ENCODE results near the gene TBC1D14. TPM values are rescaled to one million over a fixed set of nuclear protein-coding genes. Genes with fewer than 3 reads are reported as not detected.

TBC1D14 gene
- polyA plus RNA-seq, 1 donor from 2014 or later: 28.2 TPM

DNA sequence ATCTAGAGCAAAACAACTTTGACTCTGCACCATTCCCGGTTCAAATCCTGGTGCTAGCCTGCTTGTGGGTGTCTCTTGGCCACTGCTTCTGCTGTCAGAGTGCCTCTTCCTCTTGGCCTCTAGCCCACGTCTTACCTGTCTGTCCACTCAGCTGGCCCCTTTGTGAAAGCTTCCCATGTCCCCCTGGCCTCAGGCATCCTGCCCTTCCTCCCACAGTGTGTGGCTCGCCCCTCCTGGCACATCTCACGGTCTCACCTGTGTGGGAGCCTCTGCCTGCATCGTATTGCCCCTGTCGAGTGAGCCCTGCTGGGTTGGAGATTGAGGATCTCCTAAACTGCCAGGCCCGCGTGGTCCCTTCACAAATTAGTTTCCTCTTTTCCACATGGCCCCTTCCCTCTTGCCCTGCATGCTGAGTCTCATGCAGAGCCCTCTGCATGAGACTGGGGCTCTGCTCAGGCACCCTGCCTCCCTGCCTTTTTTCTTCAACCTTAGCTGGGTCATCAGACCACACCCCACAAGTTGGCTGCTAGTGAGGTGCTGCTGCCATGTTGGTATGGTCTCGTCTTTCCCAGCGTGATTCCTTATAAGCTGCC, 79.8 kb downstream of the TBC1D14 start:
- Mint-ChIP-seq H3K4me1 (peaks cover 54 to 74% (median 71%) of the 10 kb centered on the region in 3 donors), H3K9me3 (no peaks in the 10 kb centered on the region), H3K27me3 (no peaks in the 10 kb centered on the region), H3K36me3 (peaks cover 2% of the 10 kb centered on the region), H3K4me3 (peak overlapping the region; percentile 44 to 96 (median 70)), H3K27ac (peak overlapping the region in 2 of 3 donors; percentile 64 to 92)

DNA sequence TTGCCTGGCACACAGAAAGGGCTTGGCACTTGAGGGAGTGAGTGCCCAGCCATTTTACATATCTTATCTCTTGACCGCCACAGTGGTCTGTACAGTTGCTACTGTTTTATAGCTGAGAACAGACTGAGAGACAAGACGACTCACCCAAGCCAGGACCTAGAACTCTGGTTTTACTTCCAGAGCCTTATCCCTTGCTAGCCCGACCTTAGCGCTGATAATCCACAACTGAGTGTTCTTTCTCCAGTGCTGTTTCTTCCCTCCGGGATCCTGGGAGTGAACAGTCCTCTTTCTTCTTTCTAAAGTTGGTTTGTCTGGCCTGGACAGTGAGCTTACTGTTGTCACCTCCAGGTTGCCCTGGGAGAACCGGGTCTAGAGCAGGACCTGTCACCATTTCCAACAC, 81.0 kb downstream of the TBC1D14 start:
- H3K9me3 Mint-ChIP-seq: no peaks in the 10 kb centered on the region
- peak overlapping the region in 3 of 4 donors; percentile 12 to 74 (median 73) for H3K4me3 Mint-ChIP-seq
- no peak overlapping the region for H3K27ac Mint-ChIP-seq
- no peaks in the 10 kb centered on the region for H3K27me3 Mint-ChIP-seq
- H3K4me1 Mint-ChIP-seq: peaks cover 43 to 64% (median 60%) of the 10 kb centered on the region in 3 donors
- peaks cover 2% of the 10 kb centered on the region for H3K36me3 Mint-ChIP-seq

DNA sequence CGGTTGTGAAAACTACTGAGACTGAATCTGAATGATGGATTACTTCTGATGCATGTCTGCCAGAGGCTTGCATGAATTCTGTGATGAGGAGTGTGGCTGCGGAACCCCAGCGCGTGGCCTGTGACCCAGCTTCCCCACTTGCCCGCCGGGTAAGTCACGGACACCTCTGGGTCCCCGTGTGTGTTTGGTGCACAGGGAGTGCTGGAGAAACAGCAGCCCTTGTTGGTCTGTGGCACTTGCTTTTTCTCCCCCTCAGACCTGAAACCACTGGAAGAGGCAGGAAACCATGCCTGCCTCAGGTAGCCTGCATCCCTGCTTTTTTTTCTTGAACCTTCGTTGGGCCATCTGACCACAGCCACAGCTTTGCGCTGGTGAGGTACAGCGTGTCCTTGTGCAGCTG, 81.6 kb downstream of the TBC1D14 start:
- peaks cover 37 to 58% (median 54%) of the 10 kb centered on the region in 3 donors for H3K4me1 Mint-ChIP-seq
- peak overlapping the region in 2 of 3 donors; percentile 7 to 85 for H3K27ac Mint-ChIP-seq
- H3K4me3 Mint-ChIP-seq: peak overlapping the region in 3 of 4 donors; percentile 55 to 84 (median 73)
- H3K27me3 Mint-ChIP-seq: no peaks in the 10 kb centered on the region
- H3K9me3 Mint-ChIP-seq: no peaks in the 10 kb centered on the region
- H3K36me3 Mint-ChIP-seq: peaks cover 2% of the 10 kb centered on the region

DNA sequence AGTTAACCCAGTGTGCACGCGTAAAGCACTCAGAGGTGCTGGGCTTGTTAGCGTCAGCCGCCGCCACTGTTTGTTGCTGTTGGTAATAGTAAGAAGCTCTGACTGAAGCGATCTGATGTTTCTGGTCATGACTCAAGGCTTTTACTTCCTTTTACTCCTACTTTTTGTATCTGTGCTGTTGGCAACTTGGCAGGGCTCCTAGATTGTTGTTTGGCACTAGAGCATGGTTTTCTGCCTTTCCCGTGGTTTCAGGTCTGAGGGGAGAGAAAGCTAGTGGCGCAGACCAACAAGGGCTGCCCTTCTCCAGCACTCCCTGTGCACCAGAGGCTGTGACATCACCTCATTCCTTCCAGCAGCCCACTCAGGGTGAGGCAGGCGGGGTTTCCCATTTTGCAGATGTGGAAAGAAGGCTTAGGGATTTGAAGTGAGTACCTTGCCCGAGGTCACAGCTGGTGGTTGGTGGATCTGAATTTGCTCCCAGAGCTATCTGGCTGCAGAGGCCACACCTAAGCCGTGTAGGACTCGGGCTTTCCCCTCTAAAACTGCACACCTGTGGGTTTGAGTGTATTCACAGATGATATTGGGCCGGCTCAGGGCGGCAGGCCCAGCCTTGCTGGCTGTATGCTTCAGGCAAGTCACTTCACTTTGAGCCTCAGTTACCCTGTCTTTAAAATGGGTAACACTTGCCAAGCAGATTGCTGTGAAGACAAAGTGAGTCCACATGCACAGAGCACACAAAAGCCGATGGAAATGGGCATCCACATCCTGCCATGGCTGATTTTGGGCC, 82.3 kb downstream of the TBC1D14 start:
- Mint-ChIP-seq H3K36me3 (peaks cover 2% of the 10 kb centered on the region), H3K9me3 (no peaks in the 10 kb centered on the region), H3K27me3 (no peaks in the 10 kb centered on the region), H3K4me1 (peaks cover 35 to 53% (median 51%) of the 10 kb centered on the region in 3 donors), H3K4me3 (peak overlapping the region; percentile 38 to 84 (median 64)), H3K27ac (peak overlapping the region; percentile 71 to 85 (median 80))

DNA sequence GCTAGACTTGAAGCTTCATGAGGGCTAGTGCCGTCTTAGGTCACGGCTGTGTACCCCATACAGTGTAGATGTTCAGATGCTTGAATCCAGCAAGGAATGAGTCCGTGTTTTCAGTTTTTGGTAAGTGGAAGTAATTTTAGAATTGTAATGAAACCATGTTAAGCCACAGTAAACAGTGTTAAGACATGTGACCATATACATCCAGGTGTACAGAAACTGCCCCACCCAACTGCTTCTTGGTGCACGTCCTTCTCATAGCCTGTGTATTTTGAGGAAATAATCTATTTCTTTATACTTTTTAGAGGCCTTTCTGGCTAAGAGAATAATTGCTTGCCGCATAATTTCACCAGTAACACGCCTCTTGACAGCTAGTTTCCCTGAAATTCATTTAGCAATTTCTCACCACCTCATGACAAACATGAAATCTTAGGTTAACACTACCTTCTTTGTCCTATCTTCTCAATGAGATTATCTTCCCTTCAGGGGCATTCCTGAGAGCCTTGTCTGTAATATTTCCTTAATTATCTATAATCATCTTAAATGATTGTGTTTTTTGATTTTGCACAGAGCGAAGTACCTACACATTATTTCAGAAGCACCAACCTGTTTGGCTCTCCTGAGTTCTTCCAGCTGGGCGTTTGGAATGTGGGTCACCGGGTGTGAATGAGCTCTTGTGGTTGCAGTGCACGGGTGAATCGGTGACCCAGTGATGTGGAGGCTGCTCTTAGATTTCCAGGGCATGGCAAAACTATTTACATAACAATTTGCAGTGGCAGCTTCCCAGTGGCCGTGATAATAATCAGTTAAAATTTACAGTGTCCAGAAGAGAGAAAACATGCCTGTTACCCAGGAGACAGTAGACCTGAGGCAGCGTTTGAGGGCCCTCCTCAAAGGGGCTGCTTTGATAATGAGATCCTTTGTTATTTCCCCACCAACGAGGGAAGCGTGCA, 83.4 kb downstream of the TBC1D14 start:
- Mint-ChIP-seq H3K36me3 (peaks cover 4% of the 10 kb centered on the region), H3K9me3 (no peaks in the 10 kb centered on the region), H3K4me3 (peak overlapping the region; percentile 38 to 75 (median 64)), H3K27ac (peak overlapping the region; percentile 76 to 85 (median 80)), H3K27me3 (no peaks in the 10 kb centered on the region), H3K4me1 (peaks cover 31 to 48% (median 45%) of the 10 kb centered on the region in 3 donors)

DNA sequence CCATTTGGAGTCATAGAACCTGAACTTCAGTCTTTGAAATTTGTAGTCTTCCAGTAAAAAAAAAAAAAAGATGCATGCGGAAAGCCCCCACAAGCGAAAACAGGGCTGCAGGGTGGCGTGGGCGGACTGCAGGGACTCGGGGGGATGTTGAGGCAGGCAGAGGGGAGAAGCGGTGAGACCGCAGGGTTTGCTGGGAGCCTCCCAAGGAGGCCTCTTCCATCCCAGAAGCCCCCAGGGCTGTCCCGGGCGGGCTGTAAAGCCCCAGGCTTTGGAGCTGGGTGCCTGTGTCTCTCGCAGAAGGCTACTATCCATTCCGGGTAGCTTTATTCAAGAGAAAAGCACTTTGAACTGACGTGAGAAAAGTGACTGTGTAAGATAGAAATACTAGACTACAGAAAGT, 86.9 kb downstream of the TBC1D14 start:
- Mint-ChIP-seq H3K4me1 (peaks cover 17 to 19% (median 18%) of the 10 kb centered on the region in 3 donors), H3K9me3 (no peaks in the 10 kb centered on the region), H3K27me3 (no peaks in the 10 kb centered on the region), H3K27ac (no peak overlapping the region), H3K4me3 (no peak overlapping the region), H3K36me3 (peaks cover 4% of the 10 kb centered on the region)

DNA sequence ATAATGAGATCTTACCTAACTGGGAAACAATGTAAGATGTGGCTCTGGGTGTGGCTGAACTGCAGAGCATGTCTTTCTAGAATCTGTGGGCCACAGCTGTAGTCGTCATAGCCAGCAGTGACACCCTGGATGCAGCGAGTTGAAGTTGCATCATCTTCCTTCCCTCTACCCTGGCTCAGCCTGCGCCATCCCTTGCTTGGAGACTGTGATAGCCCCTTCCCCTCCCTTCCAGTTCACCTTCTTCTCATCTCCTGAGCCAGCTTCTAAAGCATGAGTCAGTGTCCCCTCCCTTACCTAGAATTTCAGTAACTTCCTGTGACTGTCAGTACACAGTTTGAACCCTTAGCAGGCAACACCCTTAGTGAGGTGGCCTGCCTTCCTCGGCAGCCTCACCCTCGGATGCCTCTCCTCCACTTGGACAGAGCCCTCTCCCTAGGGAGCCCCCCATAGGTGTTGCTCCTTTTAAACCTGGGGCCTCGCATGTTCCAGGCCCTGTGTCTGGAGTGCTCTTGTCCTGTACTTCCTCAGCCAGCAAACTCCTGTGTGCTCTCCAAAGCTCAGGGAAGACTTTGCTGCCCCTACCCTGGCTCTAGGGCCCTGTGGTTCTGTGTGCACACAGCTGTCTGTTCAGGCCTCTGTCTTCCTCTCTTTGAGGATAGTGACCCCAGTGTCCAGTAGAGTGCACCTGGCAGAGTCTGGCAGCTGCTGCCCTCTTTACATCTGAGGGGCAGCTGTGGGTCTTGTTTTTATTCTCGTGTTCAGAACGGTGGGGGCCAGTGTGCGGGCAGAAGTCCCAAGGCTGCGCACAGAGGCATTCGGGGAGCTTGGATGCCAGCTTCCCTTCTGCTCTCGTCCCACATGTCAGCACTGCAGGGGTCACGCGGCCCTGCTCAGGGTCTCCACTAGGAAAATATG, 89.8 kb downstream of the TBC1D14 start:
- Mint-ChIP-seq H3K4me1 (peaks cover 0 to 3% (median 0%) of the 10 kb centered on the region in 3 donors), H3K4me3 (no peak overlapping the region), H3K27me3 (no peaks in the 10 kb centered on the region), H3K9me3 (no peaks in the 10 kb centered on the region), H3K27ac (peak overlapping the region in 2 of 3 donors; percentile 60 to 61), H3K36me3 (peaks cover 2% of the 10 kb centered on the region)

DNA sequence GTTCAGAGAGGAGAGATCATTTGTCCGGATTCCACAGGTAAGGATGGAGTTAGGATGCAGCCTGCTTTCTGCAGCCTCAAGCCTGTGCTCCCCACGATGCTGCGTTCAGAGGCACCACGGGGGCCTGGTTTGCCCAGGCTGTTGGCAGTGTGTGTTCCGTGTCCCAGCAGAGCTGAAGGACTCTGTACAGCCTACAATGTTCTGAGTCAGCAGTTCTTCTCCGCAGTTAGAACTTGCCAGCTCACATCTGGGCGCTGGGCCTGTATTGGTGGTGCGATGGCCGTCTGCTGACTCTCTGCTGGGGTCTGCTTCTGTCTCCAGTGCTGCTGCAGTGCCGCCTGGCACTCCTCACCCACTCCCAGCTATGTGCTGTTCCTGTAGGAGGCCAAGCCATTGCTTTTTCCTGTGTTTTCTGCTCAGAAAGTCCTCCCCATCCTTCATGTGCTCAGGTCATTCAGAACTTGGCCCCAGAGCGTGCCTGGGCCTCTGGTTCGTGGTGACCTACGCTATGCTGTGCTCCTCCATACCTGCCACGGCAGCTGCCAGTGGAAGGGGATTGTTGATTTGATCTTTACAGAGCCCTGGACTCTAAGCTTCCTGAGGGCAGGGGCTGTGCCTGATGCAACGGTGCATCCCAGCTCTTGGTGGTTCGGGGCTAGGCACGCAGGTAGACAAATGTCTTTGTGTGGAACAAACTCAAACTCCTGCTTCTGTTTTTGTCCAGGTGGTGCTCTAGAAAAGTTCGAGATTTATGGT, 91.0 kb downstream of the TBC1D14 start:
- Mint-ChIP-seq H3K4me1 (peaks cover 0 to 3% (median 0%) of the 10 kb centered on the region in 3 donors), H3K4me3 (no peak overlapping the region), H3K36me3 (peaks cover 5% of the 10 kb centered on the region), H3K27me3 (no peaks in the 10 kb centered on the region), H3K9me3 (no peaks in the 10 kb centered on the region), H3K27ac (peak overlapping the region in 1 of 3 donors; percentile 60)

DNA sequence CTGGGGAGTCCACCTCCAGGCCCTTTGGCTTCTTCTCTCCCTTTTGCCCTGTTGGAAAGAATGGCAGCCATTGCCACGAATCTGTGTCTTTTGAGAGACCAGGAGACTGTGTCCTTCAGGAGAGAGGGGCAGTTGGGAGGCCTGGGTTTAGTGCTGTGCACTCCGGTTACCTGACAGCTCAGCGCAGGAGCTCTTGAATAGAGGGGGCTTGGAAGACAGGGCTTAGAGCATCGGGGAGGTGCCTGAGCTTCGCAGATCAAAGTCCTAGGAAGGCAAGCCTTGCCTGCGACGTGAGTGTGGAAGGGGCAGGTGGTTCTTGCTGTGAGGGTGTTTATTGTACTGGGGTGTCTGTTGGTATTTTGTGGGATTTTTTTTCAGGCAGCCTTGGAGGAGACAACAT, 91.6 kb downstream of the TBC1D14 start:
- no peaks in the 10 kb centered on the region for H3K9me3 Mint-ChIP-seq
- H3K27me3 Mint-ChIP-seq: no peaks in the 10 kb centered on the region
- H3K36me3 Mint-ChIP-seq: peaks cover 5% of the 10 kb centered on the region
- no peak overlapping the region for H3K4me3 Mint-ChIP-seq
- H3K27ac Mint-ChIP-seq: peak overlapping the region in 1 of 3 donors; percentile 75
- H3K4me1 Mint-ChIP-seq: peaks cover 0 to 3% (median 0%) of the 10 kb centered on the region in 3 donors

DNA sequence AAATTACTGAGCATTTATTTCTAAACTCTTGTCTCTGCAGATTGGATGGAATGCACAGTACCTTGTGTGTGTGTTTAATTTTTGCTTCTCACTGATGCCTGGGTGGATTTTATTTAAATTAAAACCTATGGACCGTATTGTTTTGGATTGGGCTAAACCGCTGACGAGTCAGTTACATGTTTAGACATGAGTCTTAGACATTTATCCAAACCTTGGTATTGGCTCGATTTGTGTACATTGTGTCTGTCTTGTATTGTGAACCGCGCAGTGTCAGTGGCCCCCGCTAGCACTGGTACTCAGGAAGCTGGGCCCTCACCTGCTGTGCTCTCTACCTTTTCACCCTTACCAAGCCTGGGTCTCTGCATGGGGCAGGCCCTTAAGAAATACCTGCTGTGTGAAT, 92.7 kb downstream of the TBC1D14 start:
- no peaks in the 10 kb centered on the region for H3K9me3 Mint-ChIP-seq
- peaks cover 5% of the 10 kb centered on the region for H3K36me3 Mint-ChIP-seq
- no peak overlapping the region for H3K4me3 Mint-ChIP-seq
- H3K27ac Mint-ChIP-seq: no peak overlapping the region
- H3K4me1 Mint-ChIP-seq: peaks cover 0 to 3% (median 0%) of the 10 kb centered on the region in 3 donors
- H3K27me3 Mint-ChIP-seq: no peaks in the 10 kb centered on the region

DNA sequence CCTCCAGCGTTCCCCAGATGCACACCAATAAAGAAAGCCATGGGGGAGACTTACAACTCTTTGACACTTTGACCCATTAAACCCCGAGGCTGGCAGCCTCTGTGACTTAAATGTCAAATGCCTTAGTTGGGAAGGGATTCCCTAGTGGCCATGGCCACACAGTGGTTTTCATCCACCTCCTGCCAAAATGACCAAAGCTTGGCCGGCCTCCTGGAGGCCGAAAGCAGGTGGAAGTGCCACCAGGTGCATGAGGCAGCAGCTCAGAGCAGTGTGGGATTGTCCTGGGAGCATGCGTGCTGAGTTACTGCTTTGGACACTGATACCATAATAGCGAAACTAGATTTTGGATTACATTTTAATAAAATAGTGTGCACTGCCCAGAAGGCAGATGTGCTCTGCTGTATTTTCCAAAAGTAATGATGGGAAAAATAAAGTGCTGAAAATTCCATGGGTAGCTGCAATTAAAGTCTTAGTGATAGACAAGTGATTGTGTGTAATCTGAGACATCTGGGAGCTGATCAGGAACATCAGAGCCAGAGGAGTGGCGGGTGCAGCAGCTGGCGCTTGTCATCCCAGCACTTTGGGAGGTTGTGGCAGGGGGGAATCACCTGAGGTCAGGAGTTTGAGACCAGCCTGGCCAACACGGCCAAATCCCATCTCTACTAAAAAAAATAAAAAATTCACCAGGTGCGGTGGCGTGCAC, 93.7 kb downstream of the TBC1D14 start:
- Mint-ChIP-seq H3K27me3 (no peaks in the 10 kb centered on the region), H3K9me3 (no peaks in the 10 kb centered on the region), H3K36me3 (peaks cover 4% of the 10 kb centered on the region), H3K4me1 (peaks cover 0 to 3% (median 0%) of the 10 kb centered on the region in 3 donors), H3K4me3 (no peak overlapping the region), H3K27ac (peak overlapping the region in 1 of 3 donors; percentile 22)

DNA sequence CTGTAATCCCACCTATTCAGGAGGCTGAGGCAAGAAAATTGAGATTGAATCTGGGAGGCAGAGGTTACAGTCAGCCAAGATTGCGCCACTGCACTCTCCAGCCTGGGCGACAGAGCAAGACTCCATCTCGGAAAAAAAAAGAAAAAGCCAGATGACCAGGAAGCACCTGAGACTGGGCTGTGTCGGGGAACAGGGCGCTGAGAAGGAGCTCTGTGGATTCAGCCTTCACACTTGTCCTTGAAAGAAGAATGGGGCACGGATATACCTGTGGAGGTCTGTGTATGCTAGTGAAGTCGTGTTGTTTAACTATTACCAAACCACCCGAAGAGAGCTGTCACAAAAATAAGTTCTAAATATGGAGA, 94.2 kb downstream of the TBC1D14 start:
- Mint-ChIP-seq H3K27ac (no peak overlapping the region), H3K27me3 (no peaks in the 10 kb centered on the region), H3K36me3 (peaks cover 4% of the 10 kb centered on the region), H3K4me3 (no peak overlapping the region), H3K4me1 (peaks cover 0 to 3% (median 0%) of the 10 kb centered on the region in 3 donors), H3K9me3 (no peaks in the 10 kb centered on the region)

DNA sequence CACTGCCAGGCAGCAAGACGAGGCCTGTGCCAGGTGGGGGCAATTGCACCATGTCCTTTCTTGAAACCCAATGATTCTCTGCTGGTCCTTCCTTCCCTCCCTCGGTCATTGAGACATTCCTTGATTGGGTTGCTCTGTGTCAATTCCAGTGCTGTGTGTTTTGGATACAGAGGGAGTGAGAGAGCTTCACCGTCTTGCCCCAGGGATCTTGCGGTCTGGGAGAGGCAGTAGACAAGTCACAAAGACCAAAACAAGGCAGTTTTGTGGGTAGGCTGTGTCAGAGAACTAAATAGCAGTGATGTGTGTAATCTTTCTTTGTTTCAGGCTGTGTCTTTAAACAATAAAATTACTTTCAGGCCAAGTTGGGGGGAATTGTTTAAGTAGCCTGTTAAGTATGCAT, 94.7 kb downstream of the TBC1D14 start:
- no peaks in the 10 kb centered on the region for H3K4me1 Mint-ChIP-seq
- H3K9me3 Mint-ChIP-seq: no peaks in the 10 kb centered on the region
- H3K27ac Mint-ChIP-seq: no peak overlapping the region
- no peaks in the 10 kb centered on the region for H3K27me3 Mint-ChIP-seq
- no peak overlapping the region for H3K4me3 Mint-ChIP-seq
- peaks cover 4% of the 10 kb centered on the region for H3K36me3 Mint-ChIP-seq

All from IgD-negative memory B cell (primary cell).